ENCODE results near the gene PRELID2. TPM values are rescaled to one million over a fixed set of nuclear protein-coding genes. Genes with fewer than 3 reads are reported as not detected.

The PRELID2 gene
- polyA plus RNA-seq, 1 of the 3 experiments (the other 2 are of a cell fraction), result 5.3 TPM

DNA sequence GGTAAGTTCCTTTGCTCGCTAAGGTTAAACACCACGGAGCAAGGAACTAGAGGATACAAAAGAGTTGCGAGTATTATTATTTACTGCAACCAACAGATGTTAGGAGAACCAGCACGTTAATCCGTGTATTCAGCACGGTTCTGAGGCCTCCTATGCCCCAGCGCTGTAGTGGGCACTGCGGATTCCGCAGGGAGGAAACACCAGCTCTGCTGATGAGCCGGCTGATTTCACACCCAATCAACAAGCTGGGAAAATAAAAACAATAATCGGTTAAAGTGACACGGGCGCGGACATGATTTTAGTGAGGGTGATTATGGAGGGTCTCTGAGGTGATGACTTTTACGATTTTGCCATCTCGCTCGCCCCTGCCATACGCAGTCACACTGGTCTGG is 702 bp upstream of the PRELID2 start:
- 83% methylated on average over 18 of the region's 18 CpGs for WGBS (ENCODE audit: low lambda C conversion rate)
- ChIA-PET POLR2A (interaction anchor here (0.6 to 2.1 kb wide), 2 partner anchors 10 to 12 kb away, joined by 3 to 4 read pairs; no protein-coding TSS in a partner anchor), CTCF (interaction anchor here (0.6 to 1.1 kb wide), 4 partner anchors 10 to 1183 kb away, joined by 3 to 5 read pairs (median 3); no protein-coding TSS in a partner anchor)
- peaks cover 12 to 13% of the 10 kb centered on the region in 2 experiments; a peak in 3 of 4 replicates for H3K4me1 ChIP-seq (ENCODE audit: control insufficient read depth in 1 of 2, insufficient read depth in 2 of 2, low read depth in 1 of 2, low read length in 1 of 2)
- peak overlapping the region; percentile 76 for H3K9ac ChIP-seq
- DNase-seq, result peak; percentile 13
- peak overlapping the region; percentile 89 for H3K4me2 ChIP-seq
- peaks cover 9% of the 10 kb centered on the region for H3F3A ChIP-seq (replicated peaks; ENCODE audit: insufficient read depth)
- no peaks in the 10 kb centered on the region for H4K20me1 ChIP-seq (ENCODE audit: insufficient read depth)
- no peaks in the 10 kb centered on the region for H3K36me3 ChIP-seq (replicated peaks in 1 of 2; ENCODE audit: control insufficient read depth in 1 of 2, insufficient read depth in 2 of 2, low read length in 1 of 2)
- H3K27ac ChIP-seq (ENCODE audit: low read depth in 2 of 2, low read length in 1 of 2), result peak overlapping the region in 1 of 2 experiments; percentile 56; a peak in 2 of 4 replicates
- H3K9me2 ChIP-seq, result no peaks in the 10 kb centered on the region
- peak overlapping the region; percentile 92 for H2AFZ ChIP-seq (ENCODE audit: low read depth)
- H3K79me2 ChIP-seq (ENCODE audit: insufficient read depth), result peaks cover 6% of the 10 kb centered on the region; the same call in 1 of the 2 replicates
- peak overlapping the region; percentile 70 to 71 for H3K4me3 ChIP-seq (ENCODE audit: low read depth in 2 of 2, low read length in 1 of 2)
- no peaks in the 10 kb centered on the region for H3K27me3 ChIP-seq (ENCODE audit: insufficient read depth)
- TF ChIP-seq POLR2AphosphoS5 (IDR thresholded peaks at IDR 0.05; ENCODE audit: low read depth, low read length), result no peak
- TF ChIP-seq GATA2 (CRISPR knock-in tag; IDR thresholded peaks at IDR 0.05), result no peak
- TF ChIP-seq ELF1 (IDR thresholded peaks at IDR 0.05), result no peak
- no peak for TF ChIP-seq IRF3 (IDR thresholded peaks at IDR 0.05; ENCODE audit: low read depth, low read length)
- TF ChIP-seq JUND (IDR thresholded peaks at IDR 0.05), result no peak
- no peak for TF ChIP-seq RFX5 (IDR thresholded peaks at IDR 0.05; ENCODE audit: low read length)
- TF ChIP-seq FOXM1 (IDR thresholded peaks at IDR 0.05; ENCODE audit: low read depth), result no peak
- no peak for TF ChIP-seq TCF12 (IDR thresholded peaks at IDR 0.05)
- TF ChIP-seq RAD21 (IDR thresholded peaks at IDR 0.05; ENCODE audit: low read length), result no peak
- no peak for TF ChIP-seq TAF1 (IDR thresholded peaks at IDR 0.05; ENCODE audit: borderline replicate concordance, low read depth, low read length)
- no peaks in the 10 kb centered on the region for H3K9me3 ChIP-seq

- H3K79me2 ChIP-seq (ENCODE audit: insufficient read depth), result peaks cover 7% of the 10 kb centered on the region; the same call in 1 of the 2 replicates
- WGBS (ENCODE audit: low lambda C conversion rate), result 64% methylated on average over 10 of the region's 10 CpGs
- H3K4me1 ChIP-seq (ENCODE audit: control insufficient read depth in 1 of 2, insufficient read depth in 2 of 2, low read depth in 1 of 2, low read length in 1 of 2), result peaks cover 12 to 24% of the 10 kb centered on the region in 2 experiments
- no peaks in the 10 kb centered on the region for H3K27me3 ChIP-seq (ENCODE audit: insufficient read depth)
- peak overlapping the region; percentile 89 for H3K4me2 ChIP-seq
- POLR2A ChIA-PET, result interaction anchor here (0.6 to 2.1 kb wide), 2 partner anchors 12 to 115 kb away, joined by 3 to 4 read pairs; no protein-coding TSS in a partner anchor
- no peaks in the 10 kb centered on the region for H3K9me2 ChIP-seq
- H4K20me1 ChIP-seq (ENCODE audit: insufficient read depth), result no peaks in the 10 kb centered on the region
- H3K36me3 ChIP-seq (replicated peaks in 1 of 2; ENCODE audit: control insufficient read depth in 1 of 2, insufficient read depth in 2 of 2, low read length in 1 of 2), result no peaks in the 10 kb centered on the region
- H3K9me3 ChIP-seq, result no peaks in the 10 kb centered on the region
- peak overlapping the region in 1 of 2 experiments; percentile 56; a peak in 1 of 4 replicates for H3K27ac ChIP-seq (ENCODE audit: low read depth in 2 of 2, low read length in 1 of 2)
- peaks cover 20% of the 10 kb centered on the region for H3F3A ChIP-seq (replicated peaks; ENCODE audit: insufficient read depth)
- DNase-seq, result no peak
- CTCF ChIA-PET, result interaction anchor here (1.8 kb wide), 1 partner anchor 9 kb away, joined by 10 read pairs; no protein-coding TSS in a partner anchor
- H3K4me3 ChIP-seq (ENCODE audit: low read depth in 2 of 2, low read length in 1 of 2), result peak overlapping the region; percentile 70 to 71
- peak overlapping the region; percentile 76 for H3K9ac ChIP-seq
- H2AFZ ChIP-seq (ENCODE audit: low read depth), result peak overlapping the region; percentile 92
- TF ChIP-seq NFIC (IDR thresholded peaks at IDR 0.05; ENCODE audit: borderline replicate concordance) (no peak), JUND (IDR thresholded peaks at IDR 0.05) (no peak), FOSL2 (IDR thresholded peaks at IDR 0.05; ENCODE audit: borderline replicate concordance, low read depth) (no peak), FOXM1 (IDR thresholded peaks at IDR 0.05; ENCODE audit: low read depth) (no peak), MXI1 (IDR thresholded peaks at IDR 0.05; ENCODE audit: low read depth, low read length) (no peak), ELF1 (IDR thresholded peaks at IDR 0.05) (no peak), EZH2phosphoT487 (IDR thresholded peaks at IDR 0.05; ENCODE audit: borderline replicate concordance, low read depth) (no peak), GABPA (IDR thresholded peaks at IDR 0.05; ENCODE audit: low read depth) (no peak), TEAD4 (IDR thresholded peaks at IDR 0.05; ENCODE audit: borderline replicate concordance, insufficient read depth) (no peak), YY1 (IDR thresholded peaks at IDR 0.05; ENCODE audit: low read depth) (no peak), CHD2 (IDR thresholded peaks at IDR 0.05; ENCODE audit: low read length, partially characterized antibody) (no peak), PBX3 (IDR thresholded peaks at IDR 0.05) (no peak), USF2 (IDR thresholded peaks at IDR 0.05; ENCODE audit: borderline replicate concordance, low read depth, low read length) (no peak), TAF1 (IDR thresholded peaks at IDR 0.05; ENCODE audit: borderline replicate concordance, low read depth, low read length) (no peak), FOXJ3 (CRISPR knock-in tag; IDR thresholded peaks at IDR 0.05) (no peak), MEF2A (IDR thresholded peaks at IDR 0.05; ENCODE audit: borderline replicate concordance, low read depth) (no peak), NRF1 (IDR thresholded peaks at IDR 0.05; ENCODE audit: low read depth, low read length) (no peak)
- TF ChIP-seq, protein P1, sequence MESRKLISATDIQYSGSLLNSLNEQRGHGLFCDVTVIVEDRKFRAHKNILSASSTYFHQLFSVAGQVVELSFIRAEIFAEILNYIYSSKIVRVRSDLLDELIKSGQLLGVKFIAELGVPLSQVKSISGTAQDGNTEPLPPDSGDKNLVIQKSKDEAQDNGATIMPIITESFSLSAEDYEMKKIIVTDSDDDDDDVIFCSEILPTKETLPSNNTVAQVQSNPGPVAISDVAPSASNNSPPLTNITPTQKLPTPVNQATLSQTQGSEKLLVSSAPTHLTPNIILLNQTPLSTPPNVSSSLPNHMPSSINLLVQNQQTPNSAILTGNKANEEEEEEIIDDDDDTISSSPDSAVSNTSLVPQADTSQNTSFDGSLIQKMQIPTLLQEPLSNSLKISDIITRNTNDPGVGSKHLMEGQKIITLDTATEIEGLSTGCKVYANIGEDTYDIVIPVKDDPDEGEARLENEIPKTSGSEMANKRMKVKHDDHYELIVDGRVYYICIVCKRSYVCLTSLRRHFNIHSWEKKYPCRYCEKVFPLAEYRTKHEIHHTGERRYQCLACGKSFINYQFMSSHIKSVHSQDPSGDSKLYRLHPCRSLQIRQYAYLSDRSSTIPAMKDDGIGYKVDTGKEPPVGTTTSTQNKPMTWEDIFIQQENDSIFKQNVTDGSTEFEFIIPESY (IDR thresholded peaks at IDR 0.05; ENCODE audit: borderline replicate concordance, low read depth), result no peak
- TF ChIP-seq, protein P2, sequence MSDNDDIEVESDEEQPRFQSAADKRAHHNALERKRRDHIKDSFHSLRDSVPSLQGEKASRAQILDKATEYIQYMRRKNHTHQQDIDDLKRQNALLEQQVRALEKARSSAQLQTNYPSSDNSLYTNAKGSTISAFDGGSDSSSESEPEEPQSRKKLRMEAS (IDR thresholded peaks at IDR 0.05; ENCODE audit: low read depth), result no peak
These were observed 607 bp downstream of the PRELID2 start for GRCh38 chr5:145834554-145834916.

Data from SK-N-SH (cell line).